Measurements from ENCODE around the gene CMTM1. TPM values are rescaled to one million over a fixed set of nuclear protein-coding genes. Genes with fewer than 3 reads are reported as not detected.
"Not testable (repeated sequence)": the region's sequence is repeated elsewhere in the genome, so short reads cannot be mapped to it uniquely, and the experiment has no call there.

The CMTM1 gene
- total and polyA plus RNA-seq, 9 donors, result 4.2 to 9.7 (median 6.6) TPM

DNA sequence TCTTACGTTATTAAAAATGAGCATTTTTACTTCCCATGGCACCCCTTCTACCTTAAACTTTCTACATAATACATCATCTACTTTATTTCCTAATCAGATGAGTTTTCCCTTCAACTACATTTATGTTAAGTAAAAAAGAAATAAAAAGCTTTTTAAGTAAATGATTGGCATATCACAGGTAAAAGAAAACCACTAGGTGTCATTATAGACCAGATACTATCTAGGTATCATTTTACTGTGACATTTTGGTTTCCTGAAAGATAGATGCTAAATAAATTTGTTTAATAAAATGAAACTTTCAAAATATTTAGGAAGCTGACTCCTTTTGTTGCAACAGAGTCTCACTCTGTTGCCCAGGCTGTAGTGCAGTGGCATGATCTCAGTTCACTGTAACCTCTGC is 3.8 kb upstream of the CMTM1 start:
- WGBS (ENCODE audit: insufficient coverage), result no CpG with 5 or more reads among the region's 1 CpG
- DNase-seq, result no peak
- no peak overlapping the region for H3K27ac ChIP-seq (ENCODE audit: low read length)
- H3K9me3 ChIP-seq (replicated peaks; ENCODE audit: control insufficient read depth, low read depth, low read length), result no peaks in the 10 kb centered on the region
- no peaks in the 10 kb centered on the region for H3K4me1 ChIP-seq (ENCODE audit: control insufficient read depth, insufficient read depth, low read length)
- no peak overlapping the region for H3K4me3 ChIP-seq (ENCODE audit: low read length)
- no peaks in the 10 kb centered on the region for H3K27me3 ChIP-seq (ENCODE audit: control insufficient read depth, insufficient read depth, low read length)
- peaks cover 47% of the 10 kb centered on the region for H3K36me3 ChIP-seq (ENCODE audit: control insufficient read depth, insufficient read depth, low read length)

DNA sequence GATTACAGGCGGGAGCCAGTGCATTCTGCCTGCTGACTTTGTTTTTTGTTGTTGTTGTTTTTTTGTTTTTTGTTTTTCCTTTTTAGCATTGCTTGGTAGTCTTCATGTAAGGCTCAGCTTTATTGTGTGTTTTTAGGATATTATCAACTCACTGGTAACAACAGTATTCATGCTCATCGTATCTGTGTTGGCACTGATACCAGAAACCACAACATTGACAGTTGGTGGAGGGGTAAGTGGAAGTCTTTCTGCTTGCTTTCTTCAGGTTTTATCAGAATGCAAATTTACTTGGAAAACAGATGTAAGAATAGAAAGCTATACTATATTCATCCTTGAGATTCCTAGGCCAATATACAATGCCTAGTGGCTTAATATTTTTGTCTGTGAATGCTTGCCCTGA is 3.3 kb upstream of the CMTM1 start:
- DNase-seq, result no peak
- no CpG with 5 or more reads among the region's 2 CpGs for WGBS (ENCODE audit: insufficient coverage)
- no peaks in the 10 kb centered on the region for H3K4me1 ChIP-seq (ENCODE audit: control insufficient read depth, insufficient read depth, low read length)
- no peak overlapping the region for H3K27ac ChIP-seq (ENCODE audit: low read length)
- no peak overlapping the region for H3K4me3 ChIP-seq (ENCODE audit: low read length)
- H3K27me3 ChIP-seq (ENCODE audit: control insufficient read depth, insufficient read depth, low read length), result no peaks in the 10 kb centered on the region
- H3K9me3 ChIP-seq (replicated peaks; ENCODE audit: control insufficient read depth, low read depth, low read length), result no peaks in the 10 kb centered on the region
- H3K36me3 ChIP-seq (ENCODE audit: control insufficient read depth, insufficient read depth, low read length), result peaks cover 47% of the 10 kb centered on the region

GRCh38 chr16:66563574-66564334 is 2.5 kb upstream of the CMTM1 start:
- H3K4me1 ChIP-seq (ENCODE audit: control insufficient read depth, insufficient read depth, low read length), result no peaks in the 10 kb centered on the region
- H3K4me3 ChIP-seq (ENCODE audit: low read length), result no peak overlapping the region
- no peak overlapping the region for H3K27ac ChIP-seq (ENCODE audit: low read length)
- H3K36me3 ChIP-seq (ENCODE audit: control insufficient read depth, insufficient read depth, low read length), result peaks cover 42% of the 10 kb centered on the region
- no CpG with 5 or more reads among the region's 2 CpGs for WGBS (ENCODE audit: insufficient coverage)
- no peaks in the 10 kb centered on the region for H3K9me3 ChIP-seq (replicated peaks; ENCODE audit: control insufficient read depth, low read depth, low read length)
- DNase-seq, result no peak
- H3K27me3 ChIP-seq (ENCODE audit: control insufficient read depth, insufficient read depth, low read length), result no peaks in the 10 kb centered on the region

- not testable (repeated sequence) for H3K4me1 ChIP-seq (ENCODE audit: control insufficient read depth, insufficient read depth, low read length); H3K27ac ChIP-seq (ENCODE audit: low read length); H3K27me3 ChIP-seq (ENCODE audit: control insufficient read depth, insufficient read depth, low read length); H3K4me3 ChIP-seq (ENCODE audit: low read length); H3K9me3 ChIP-seq (replicated peaks; ENCODE audit: control insufficient read depth, low read depth, low read length); DNase-seq
- no CpG with 5 or more reads among the region's 3 CpGs for WGBS (ENCODE audit: insufficient coverage)
- H3K36me3 ChIP-seq (ENCODE audit: control insufficient read depth, insufficient read depth, low read length), result peaks cover 34% of the 10 kb centered on the region
Observed at GRCh38 chr16:66567270-66567669, 1.0 kb downstream of the CMTM1 start.

GRCh38 chr16:66568355-66568754 is 2.1 kb downstream of the CMTM1 start:
- Histone ChIP-seq H3K36me3 (ENCODE audit: control insufficient read depth, insufficient read depth, low read length) (peaks cover 34% of the 10 kb centered on the region), H3K27me3 (ENCODE audit: control insufficient read depth, insufficient read depth, low read length) (no peaks in the 10 kb centered on the region), H3K27ac (ENCODE audit: low read length) (no peak overlapping the region), H3K4me3 (ENCODE audit: low read length) (no peak overlapping the region), H3K9me3 (replicated peaks; ENCODE audit: control insufficient read depth, low read depth, low read length) (no peaks in the 10 kb centered on the region), H3K4me1 (ENCODE audit: control insufficient read depth, insufficient read depth, low read length) (no peaks in the 10 kb centered on the region)
- DNase-seq, result no peak
- 100% methylated on average over 1 of the region's 2 CpGs for WGBS (ENCODE audit: insufficient coverage)

DNA sequence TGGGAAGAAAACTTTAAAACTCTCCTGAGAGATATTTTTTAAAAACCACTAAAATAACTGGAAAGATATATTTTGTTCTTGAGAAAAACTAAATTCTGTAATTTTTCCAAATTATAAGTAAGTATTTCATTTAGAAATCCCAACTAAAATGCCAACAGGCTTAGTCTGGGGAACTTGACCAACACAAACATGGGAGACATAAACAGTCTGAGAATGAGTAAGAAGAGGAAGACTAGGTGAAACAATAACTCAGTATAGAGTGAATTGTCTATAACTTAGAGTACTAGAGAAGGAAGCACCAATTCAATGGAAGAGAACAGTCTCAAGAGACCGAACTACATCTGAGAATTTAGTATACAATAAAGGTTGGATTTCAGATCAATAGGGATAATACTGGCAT is 2.9 kb downstream of the CMTM1 start:
- no peak overlapping the region for H3K4me3 ChIP-seq (ENCODE audit: low read length)
- no peak for DNase-seq
- H3K27ac ChIP-seq (ENCODE audit: low read length), result no peak overlapping the region
- H3K27me3 ChIP-seq (ENCODE audit: control insufficient read depth, insufficient read depth, low read length), result no peaks in the 10 kb centered on the region
- no peaks in the 10 kb centered on the region for H3K9me3 ChIP-seq (replicated peaks; ENCODE audit: control insufficient read depth, low read depth, low read length)
- no peaks in the 10 kb centered on the region for H3K4me1 ChIP-seq (ENCODE audit: control insufficient read depth, insufficient read depth, low read length)
- WGBS (ENCODE audit: insufficient coverage), result no CpG with 5 or more reads among the region's 1 CpG
- H3K36me3 ChIP-seq (ENCODE audit: control insufficient read depth, insufficient read depth, low read length), result peaks cover 34% of the 10 kb centered on the region

- H3K27ac ChIP-seq (ENCODE audit: low read length), result no peak overlapping the region
- no CpG with 5 or more reads among the region's 3 CpGs for whole genome bisulfite sequencing (ENCODE audit: insufficient coverage)
- no peak for DNase-seq
- H3K4me1 ChIP-seq (ENCODE audit: control insufficient read depth, insufficient read depth, low read length), result no peaks in the 10 kb centered on the region
- H3K36me3 ChIP-seq (ENCODE audit: control insufficient read depth, insufficient read depth, low read length), result peaks cover 31% of the 10 kb centered on the region
- H3K9me3 ChIP-seq (replicated peaks; ENCODE audit: control insufficient read depth, low read depth, low read length), result no peaks in the 10 kb centered on the region
- H3K27me3 ChIP-seq (ENCODE audit: control insufficient read depth, insufficient read depth, low read length), result no peaks in the 10 kb centered on the region
- no peak overlapping the region for H3K4me3 ChIP-seq (ENCODE audit: low read length)
Observed at GRCh38 chr16:66569827-66570405, 3.7 kb downstream of the CMTM1 start.

- H3K27me3 ChIP-seq (ENCODE audit: control insufficient read depth, insufficient read depth, low read length), result no peaks in the 10 kb centered on the region
- H3K36me3 ChIP-seq (ENCODE audit: control insufficient read depth, insufficient read depth, low read length), result peaks cover 14% of the 10 kb centered on the region
- no CpG with 5 or more reads among the region's 2 CpGs for WGBS (ENCODE audit: insufficient coverage)
- H3K9me3 ChIP-seq (replicated peaks; ENCODE audit: control insufficient read depth, low read depth, low read length), result no peaks in the 10 kb centered on the region
- no peak overlapping the region for H3K27ac ChIP-seq (ENCODE audit: low read length)
- H3K4me3 ChIP-seq (ENCODE audit: low read length), result no peak overlapping the region
- DNase-seq, result no peak
- no peaks in the 10 kb centered on the region for H3K4me1 ChIP-seq (ENCODE audit: control insufficient read depth, insufficient read depth, low read length)
Observed at GRCh38 chr16:66572356-66572755, 6.1 kb downstream of the CMTM1 start.

GRCh38 chr16:66574081-66574480 is 7.8 kb downstream of the CMTM1 start:
- Histone ChIP-seq H3K4me1 (ENCODE audit: control insufficient read depth, insufficient read depth, low read length) (peaks cover 17% of the 10 kb centered on the region), H3K9me3 (replicated peaks; ENCODE audit: control insufficient read depth, low read depth, low read length) (no peaks in the 10 kb centered on the region), H3K27ac (ENCODE audit: low read length) (no peak overlapping the region), H3K27me3 (ENCODE audit: control insufficient read depth, insufficient read depth, low read length) (peaks cover 13% of the 10 kb centered on the region), H3K36me3 (ENCODE audit: control insufficient read depth, insufficient read depth, low read length) (peaks cover 14% of the 10 kb centered on the region), H3K4me3 (ENCODE audit: low read length) (no peak overlapping the region)
- WGBS (ENCODE audit: insufficient coverage), result no CpG with 5 or more reads among the region's 1 CpG
- no peak for DNase-seq

DNA sequence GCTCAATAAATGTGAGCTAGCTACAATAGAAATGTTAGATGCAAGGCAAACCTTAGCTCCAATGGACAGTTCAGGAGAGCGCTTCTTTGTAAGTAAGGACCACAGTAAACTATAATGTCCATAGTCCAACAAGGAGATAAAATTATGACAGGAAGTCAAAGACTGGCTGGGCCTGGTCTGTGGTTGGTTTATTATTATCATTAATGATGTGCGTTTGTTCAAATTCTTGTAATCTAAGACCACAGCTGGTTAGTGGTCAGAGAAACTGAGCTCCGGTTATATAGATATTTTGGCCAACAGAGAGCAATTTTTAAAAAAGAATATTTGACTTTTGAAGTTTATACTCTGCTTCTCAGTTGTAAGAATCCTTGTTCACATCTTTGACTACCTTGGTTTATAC is 8.3 kb downstream of the CMTM1 start:
- peaks cover 13% of the 10 kb centered on the region for H3K27me3 ChIP-seq (ENCODE audit: control insufficient read depth, insufficient read depth, low read length)
- H3K4me1 ChIP-seq (ENCODE audit: control insufficient read depth, insufficient read depth, low read length), result peaks cover 21% of the 10 kb centered on the region
- H3K4me3 ChIP-seq (ENCODE audit: low read length), result no peak overlapping the region
- WGBS (ENCODE audit: insufficient coverage), result no CpG with 5 or more reads among the region's 3 CpGs
- H3K9me3 ChIP-seq (replicated peaks; ENCODE audit: control insufficient read depth, low read depth, low read length), result no peaks in the 10 kb centered on the region
- no peak for DNase-seq
- no peak overlapping the region for H3K27ac ChIP-seq (ENCODE audit: low read length)
- H3K36me3 ChIP-seq (ENCODE audit: control insufficient read depth, insufficient read depth, low read length), result peaks cover 14% of the 10 kb centered on the region
